Natural killer cell (primary cell): ENCODE data around the gene CADM4. TPM values are rescaled to one million over a fixed set of nuclear protein-coding genes. Genes with fewer than 3 reads are reported as not detected.

Source experiments
- ATAC-seq, 3 donors: fragments of 150-1000 bp in 2 of 3; fragments of 200-7000 bp in 1 of 3; cut with Tn5 transposase; 1 replicate in 1 of 3; 2 replicates in 2 of 3; pipeline ENCODE4 v1.10.0; 2021; ENCODE audit warnings: mild to moderate bottlenecking in 2 of 3, moderate library complexity in 2 of 3
- DNase-seq, 2 donors: peaks; one replicate each; pipeline versions ENCODE4 v3.0.0 to v3.0.0-alpha.2; 2013 to 2021; ENCODE audit warnings: mixed read lengths in 1 of 2
- H3K27ac ChIP-seq: one replicate; pipeline ENCODE4 v1.5.1; 2013; ENCODE audit warnings: mild to moderate bottlenecking, low read length
- H3K27me3 ChIP-seq: one replicate; pipeline ENCODE4 v1.6.1; 2013; ENCODE audit warnings: low read length; ENCODE audit not compliant: control insufficient read depth, insufficient read depth
- H3K36me3 ChIP-seq: one replicate; pipeline ENCODE4 v1.6.1; 2013; ENCODE audit warnings: low read length; ENCODE audit not compliant: control insufficient read depth, insufficient read depth
- H3K4me1 ChIP-seq: one replicate; pipeline ENCODE4 v1.6.1; 2013; ENCODE audit warnings: low read length; ENCODE audit not compliant: control insufficient read depth, insufficient read depth
- H3K4me3 ChIP-seq: one replicate; pipeline ENCODE4 v1.5.1; 2013; ENCODE audit warnings: low read length
- H3K9me3 ChIP-seq: one replicate; pipeline ENCODE4 v1.6.1; 2013; ENCODE audit warnings: low read length; ENCODE audit not compliant: control insufficient read depth, insufficient read depth
- H3K27ac Mint-ChIP-seq, 2 donors: one replicate each; pipeline ENCODE4 v1.8.0; 2022; ENCODE audit warnings: mild to moderate bottlenecking in 2 of 2, mixed read lengths in 2 of 2, moderate library complexity in 1 of 2
- H3K27me3 Mint-ChIP-seq, 2 donors: one replicate each; pipeline ENCODE4 v1.8.0; 2022; ENCODE audit warnings: low read depth in 2 of 2, mixed read lengths in 2 of 2
- H3K36me3 Mint-ChIP-seq: one replicate; pipeline ENCODE4 v1.8.0; 2022; ENCODE audit warnings: mixed read lengths
- H3K4me1 Mint-ChIP-seq, 2 donors: one replicate each; pipeline ENCODE4 v1.8.0; 2022; ENCODE audit warnings: mixed read lengths in 2 of 2
- H3K4me3 Mint-ChIP-seq: one replicate; pipeline ENCODE4 v1.8.0; 2022; ENCODE audit warnings: mild to moderate bottlenecking, moderate library complexity, mixed read lengths
- H3K9me3 Mint-ChIP-seq, 2 donors: one replicate each; pipeline ENCODE4 v1.8.0; 2022; ENCODE audit warnings: mixed read lengths in 2 of 2
- WGBS: methylation state at CpG from one replicate; pipeline ENCODE4 v1.1.7; 2013; ENCODE audit warnings: missing lambda C conversion rate; ENCODE audit not compliant: insufficient coverage; 5-methylcytosine and 5-hydroxymethylcytosine counted together
- intact Hi-C: fragments of 100-400 bp; cut with micrococcal nuclease; formaldehyde crosslinking; loops from one replicate; pipeline ENCODE4 v1.14.2; 2022
- total RNA-seq, 4 donors: library from RNA; stranded (reverse); fragments of 120-200 nt in 1 of 4; gene quantifications; one replicate each; pipeline versions ENCODE4 v1.2.3 to v1.2.4, GENCODE V29; 2013 to 2022
- TF ChIP-seq, protein P1 (sequence below): fragments of 200-600 bp; IDR thresholded peaks from one replicate; pipeline ENCODE4 v1.8.0; 2022; ENCODE audit warnings: antibody characterized with exemption

Gene CADM4
- total RNA-seq, 3 donors from 2014 or later (not counting 1 experiment from before 2014, with no cell fraction given), result 0.19 to 0.38 TPM; not detected in 1

GRCh38 chr19:43660971-43661360, 21.3 kb upstream of the CADM4 start:
- H3K27me3 Mint-ChIP-seq, result no peaks in the 10 kb centered on the region
- Histone ChIP-seq H3K27ac (no peak overlapping the region), H3K27me3 (no peaks in the 10 kb centered on the region), H3K4me1 (peaks cover 15% of the 10 kb centered on the region), H3K9me3 (peaks cover 3% of the 10 kb centered on the region), H3K4me3 (no peak overlapping the region), H3K36me3 (no peaks in the 10 kb centered on the region)
- ATAC-seq, result no peak
- no peaks in the 10 kb centered on the region for H3K36me3 Mint-ChIP-seq
- peaks cover 12 to 15% of the 10 kb centered on the region in 2 donors for H3K4me1 Mint-ChIP-seq
- TF ChIP-seq, protein P1, sequence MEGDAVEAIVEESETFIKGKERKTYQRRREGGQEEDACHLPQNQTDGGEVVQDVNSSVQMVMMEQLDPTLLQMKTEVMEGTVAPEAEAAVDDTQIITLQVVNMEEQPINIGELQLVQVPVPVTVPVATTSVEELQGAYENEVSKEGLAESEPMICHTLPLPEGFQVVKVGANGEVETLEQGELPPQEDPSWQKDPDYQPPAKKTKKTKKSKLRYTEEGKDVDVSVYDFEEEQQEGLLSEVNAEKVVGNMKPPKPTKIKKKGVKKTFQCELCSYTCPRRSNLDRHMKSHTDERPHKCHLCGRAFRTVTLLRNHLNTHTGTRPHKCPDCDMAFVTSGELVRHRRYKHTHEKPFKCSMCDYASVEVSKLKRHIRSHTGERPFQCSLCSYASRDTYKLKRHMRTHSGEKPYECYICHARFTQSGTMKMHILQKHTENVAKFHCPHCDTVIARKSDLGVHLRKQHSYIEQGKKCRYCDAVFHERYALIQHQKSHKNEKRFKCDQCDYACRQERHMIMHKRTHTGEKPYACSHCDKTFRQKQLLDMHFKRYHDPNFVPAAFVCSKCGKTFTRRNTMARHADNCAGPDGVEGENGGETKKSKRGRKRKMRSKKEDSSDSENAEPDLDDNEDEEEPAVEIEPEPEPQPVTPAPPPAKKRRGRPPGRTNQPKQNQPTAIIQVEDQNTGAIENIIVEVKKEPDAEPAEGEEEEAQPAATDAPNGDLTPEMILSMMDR, result no peak
- WGBS, result 97% methylated on average over 6 of the region's 6 CpGs
- no peak for DNase-seq
- intact Hi-C loops, result no loop called here
- H3K9me3 Mint-ChIP-seq, result peaks cover 0 to 3% of the 10 kb centered on the region in 2 donors
- H3K4me3 Mint-ChIP-seq, result no peak overlapping the region
- H3K27ac Mint-ChIP-seq, result no peak overlapping the region

- Histone ChIP-seq H3K4me3 (no peak overlapping the region), H3K36me3 (no peaks in the 10 kb centered on the region), H3K4me1 (peaks cover 15% of the 10 kb centered on the region), H3K27ac (no peak overlapping the region), H3K27me3 (no peaks in the 10 kb centered on the region), H3K9me3 (peaks cover 3% of the 10 kb centered on the region)
- WGBS, result 94% methylated on average over 6 of the region's 7 CpGs
- H3K27ac Mint-ChIP-seq, result no peak overlapping the region
- peaks cover 12 to 15% of the 10 kb centered on the region in 2 donors for H3K4me1 Mint-ChIP-seq
- no peak overlapping the region for H3K4me3 Mint-ChIP-seq
- ATAC-seq, result no peak
- H3K27me3 Mint-ChIP-seq, result no peaks in the 10 kb centered on the region
- no peak for DNase-seq
- TF ChIP-seq, protein P1, result no peak
- intact Hi-C loops, result no loop called here
- no peaks in the 10 kb centered on the region for H3K36me3 Mint-ChIP-seq
- peaks cover 0 to 3% of the 10 kb centered on the region in 2 donors for H3K9me3 Mint-ChIP-seq
Measured at GRCh38 chr19:43660301-43660970, 20.8 kb upstream of the CADM4 start.

- Histone ChIP-seq H3K27me3 (no peaks in the 10 kb centered on the region), H3K4me1 (peaks cover under 1% of the 10 kb centered on the region), H3K9me3 (peaks cover 3% of the 10 kb centered on the region), H3K36me3 (no peaks in the 10 kb centered on the region), H3K27ac (no peak overlapping the region), H3K4me3 (no peak overlapping the region)
- WGBS, result 93% methylated on average over 8 of the region's 8 CpGs
- no peaks in the 10 kb centered on the region for H3K27me3 Mint-ChIP-seq
- intact Hi-C loops, result no loop called here
- H3K27ac Mint-ChIP-seq, result no peak overlapping the region
- ATAC-seq, result no peak
- H3K4me3 Mint-ChIP-seq, result no peak overlapping the region
- peaks cover 0 to 3% of the 10 kb centered on the region in 2 donors for H3K9me3 Mint-ChIP-seq
- no peaks in the 10 kb centered on the region for H3K36me3 Mint-ChIP-seq
- DNase-seq, result no peak
- TF ChIP-seq, protein P1, result no peak
- peaks cover 0 to 2% of the 10 kb centered on the region in 2 donors for H3K4me1 Mint-ChIP-seq
Measured at GRCh38 chr19:43658494-43658893, 18.8 kb upstream of the CADM4 start.

DNA sequence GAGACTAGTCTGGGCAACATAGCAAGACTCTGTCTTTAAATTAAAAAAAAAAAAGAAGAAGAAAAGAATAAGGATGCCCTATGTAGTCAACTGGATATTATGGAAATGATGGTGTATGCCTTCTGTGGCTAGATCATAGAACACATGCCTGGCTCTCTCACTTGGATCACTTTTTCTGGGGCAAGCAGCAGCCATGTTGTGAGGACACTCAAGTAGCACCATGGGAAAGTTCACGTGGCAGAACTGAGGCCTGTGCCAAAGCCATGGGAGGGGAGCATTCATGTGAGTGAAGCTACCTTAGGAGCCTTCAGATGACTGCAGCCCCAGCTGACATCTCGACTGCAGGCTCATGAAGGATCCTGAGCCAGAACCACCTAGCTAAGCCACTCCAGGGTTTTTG, 18.4 kb upstream of the CADM4 start:
- Histone ChIP-seq H3K36me3 (no peaks in the 10 kb centered on the region), H3K4me3 (no peak overlapping the region), H3K4me1 (no peaks in the 10 kb centered on the region), H3K27ac (no peak overlapping the region), H3K9me3 (peaks cover 3% of the 10 kb centered on the region), H3K27me3 (no peaks in the 10 kb centered on the region)
- WGBS, result 95% methylated on average over 2 of the region's 2 CpGs
- ATAC-seq (no peak), DNase-seq (no peak)
- Mint-ChIP-seq H3K9me3 (peaks cover 0 to 3% of the 10 kb centered on the region in 2 donors), H3K27me3 (no peaks in the 10 kb centered on the region), H3K36me3 (no peaks in the 10 kb centered on the region), H3K4me3 (no peak overlapping the region), H3K4me1 (no peaks in the 10 kb centered on the region), H3K27ac (no peak overlapping the region)
- intact Hi-C loops, result no loop called here
- TF ChIP-seq, protein P1, result no peak
